Spleen (tissue), 11 donors: ENCODE data around the gene PRKCZ. TPM values are rescaled to one million over a fixed set of nuclear protein-coding genes. Genes with fewer than 3 reads are reported as not detected.

Source experiments
- DNase-seq: peaks from one replicate; pipeline ENCODE4 v3.0.0-alpha.2; 2020
- H3K27ac ChIP-seq, 8 donors: fragments of 200-600 bp; sonication (generic) in 7 of 8; 1 replicate in 4 of 8; 2 replicates in 4 of 8; pipeline versions ENCODE4 v1.5.0 to v1.8.0; 2016 to 2021; ENCODE audit warnings: inconsistent platforms in 4 of 8, mild to moderate bottlenecking in 4 of 8, moderate library complexity in 1 of 8
- H3K27me3 ChIP-seq, 7 donors: fragments of 200-600 bp; sonication (generic) in 6 of 7; replicated peaks in 1 of 7; 1 replicate in 4 of 7; 2 replicates in 3 of 7; pipeline versions ENCODE4 v1.5.0 to v1.8.0; 2016 to 2021; ENCODE audit warnings: inconsistent platforms in 3 of 7, mild to moderate bottlenecking in 1 of 7
- H3K36me3 ChIP-seq, 6 donors: fragments of 200-600 bp; sonication (generic) in 5 of 6; 1 replicate in 4 of 6; 2 replicates in 2 of 6; pipeline versions ENCODE4 v1.5.0 to v1.8.0; 2016 to 2021; ENCODE audit warnings: inconsistent platforms in 2 of 6
- H3K4me1 ChIP-seq, 6 donors: fragments of 200-600 bp; sonication (generic) in 5 of 6; 1 replicate in 3 of 6; 2 replicates in 3 of 6; pipeline versions ENCODE4 v1.5.0 to v1.8.0; 2016 to 2021; ENCODE audit warnings: inconsistent platforms in 3 of 6
- H3K4me3 ChIP-seq, 8 donors: fragments of 200-600 bp; sonication (generic) in 7 of 8; 1 replicate in 4 of 8; 2 replicates in 4 of 8; pipeline versions ENCODE4 v1.5.0 to v1.8.0; 2016 to 2021; ENCODE audit warnings: inconsistent platforms in 4 of 8, mild to moderate bottlenecking in 4 of 8, moderate library complexity in 2 of 8
- H3K9me3 ChIP-seq, 8 donors: fragments of 200-600 bp; sonication (generic) in 7 of 8; 1 replicate in 4 of 8; 2 replicates in 4 of 8; pipeline versions ENCODE4 v1.5.0 to v1.8.0; 2016 to 2021; ENCODE audit warnings: inconsistent platforms in 4 of 8
- CTCF ChIP-seq, 11 experiments: fragments of 200-600 bp in 7 of 11; fragments of 450-650 bp in 4 of 11; sonication (generic) in 4 of 11; IDR thresholded peaks in 8 of 11; conservative IDR thresholded peaks in 3 of 11; 1 replicate in 7 of 11; 2 replicates in 4 of 11; pipeline versions ENCODE4 v1.4.0 to v1.8.0; 2016 to 2021; ENCODE audit warnings: antibody characterized with exemption in 11 of 11, inconsistent platforms in 4 of 11, mild to moderate bottlenecking in 1 of 11
- POLR2A ChIP-seq, 3 donors: fragments of 450-650 bp; IDR thresholded peaks; one replicate each; pipeline ENCODE4 v1.5.1; 2017; ENCODE audit warnings: antibody characterized with exemption in 3 of 3, mild to moderate bottlenecking in 1 of 3
- POLR2AphosphoS5 ChIP-seq, 3 donors: sonication (generic); formaldehyde crosslinking; IDR thresholded peaks; one replicate each; pipeline ENCODE4 v1.5.1; 2017; ENCODE audit warnings: antibody characterized with exemption in 3 of 3
- WGBS, 5 donors: extraction: QIAGEN DNeasy Blood & Tissue Kit in 3 of 5; methylation state at CpG; one replicate each; pipeline versions ENCODE4 v1.1.5 to v1.1.7; 2013 to 2018; 5-methylcytosine and 5-hydroxymethylcytosine counted together
- intact Hi-C: fragments of 100-400 bp; cut with DNase I; formaldehyde crosslinking; loops from one replicate; pipeline ENCODE4 v1.15.0; 2023; ENCODE audit warnings: low total_unique reads
- polyA plus RNA-seq, 3 donors: library from polyadenylated mRNA; stranded (reverse); fragments of 200-250 nt; gene quantifications; one replicate each; pipeline ENCODE4 v1.2.1, GENCODE V29; 2013
- total RNA-seq, 7 donors: library from RNA; depleted of rRNA in 3 of 7; stranded (reverse); fragments of >200 nt in 3 of 7; fragmentation: NEBNext Ultra II Directional in 4 of 7; extraction: Animal tissue kit (Norgen Biotek cat#: 25700) in 4 of 7; gene quantifications; one replicate each; pipeline versions ENCODE4 v1.1.0 to v1.2.1, GENCODE V29; 2016 to 2021
- donor health status: healthy with polysubstance abuse.
- donor health status: DM: no; HTN: no; CAD: no; lungs with moderate emphysema.
- donor health status: DM: no; HTN: no; CAD: no.
- donor health status: Bipolar disorder and iron deficiency.
- donor health status: healthy.
- donor health status: DM: no; HTN: no; CAD: no.
- donor health status: DM: yes; HTN: yes; CAD: no.

PRKCZ gene
- total and polyA plus RNA-seq, 10 donors = 17.6 to 61.8 (median 34.0) TPM

- 85 to 92% (median 90%) methylated on average over 13 to 17 of the region's 17 CpGs for WGBS, 5 donors
- H3K36me3 ChIP-seq = peaks cover 0 to 26% (median 0%) of the 10 kb centered on the region in 6 donors
- H3K27me3 ChIP-seq = no peaks in the 10 kb centered on the region
- peaks cover 2 to 44% (median 17%) of the 10 kb centered on the region in 6 donors for H3K4me1 ChIP-seq
- no peak for DNase-seq
- no peak overlapping the region for H3K27ac ChIP-seq
- intact Hi-C loops = no loop called here
- no peak overlapping the region for H3K4me3 ChIP-seq
- TF ChIP-seq CTCF (IDR thresholded peaks at IDR 0.05 in 8 of 11, conservative IDR thresholded peaks at IDR 0.05 in 3 of 11) = no peak
- TF ChIP-seq POLR2A (IDR thresholded peaks at IDR 0.05) = no peak
- no peak for TF ChIP-seq POLR2AphosphoS5 (IDR thresholded peaks at IDR 0.05)
- H3K9me3 ChIP-seq = peaks cover 0 to 19% (median 13%) of the 10 kb centered on the region in 8 donors
These were observed 45.2 kb downstream of the PRKCZ start for GRCh38 chr1:2095394-2095793.

- 86 to 95% (median 94%) methylated on average over 30 to 34 of the region's 34 CpGs for WGBS, 5 donors
- intact Hi-C loops = no loop called here
- Histone ChIP-seq H3K36me3 (peaks cover 0 to 26% (median 0%) of the 10 kb centered on the region in 6 donors), H3K4me1 (peaks cover 2 to 49% (median 19%) of the 10 kb centered on the region in 6 donors), H3K4me3 (no peak overlapping the region), H3K27ac (no peak overlapping the region), H3K9me3 (peaks cover 0 to 19% (median 13%) of the 10 kb centered on the region in 8 donors), H3K27me3 (no peaks in the 10 kb centered on the region)
- TF ChIP-seq CTCF (IDR thresholded peaks at IDR 0.05 in 8 of 11, conservative IDR thresholded peaks at IDR 0.05 in 3 of 11) = no peak
- no peak for TF ChIP-seq POLR2AphosphoS5 (IDR thresholded peaks at IDR 0.05)
- no peak for TF ChIP-seq POLR2A (IDR thresholded peaks at IDR 0.05)
- no peak for DNase-seq
These were observed 45.9 kb downstream of the PRKCZ start for GRCh38 chr1:2095981-2096736.

GRCh38 chr1:2097386-2098300 is 47.4 kb downstream of the PRKCZ start:
- WGBS, 5 donors = 95 to 98% (median 97%) methylated on average over 16 to 26 of the region's 26 CpGs
- Histone ChIP-seq H3K9me3 (peaks cover 0 to 19% (median 13%) of the 10 kb centered on the region in 8 donors), H3K27ac (peak overlapping the region in 4 of 8 donors; percentile 18 to 45 (median 40)), H3K36me3 (peaks cover 0 to 31% (median 0%) of the 10 kb centered on the region in 6 donors), H3K4me3 (no peak overlapping the region), H3K27me3 (no peaks in the 10 kb centered on the region), H3K4me1 (peaks cover 2 to 42% (median 19%) of the 10 kb centered on the region in 6 donors)
- intact Hi-C loops = no loop called here
- TF ChIP-seq CTCF (IDR thresholded peaks at IDR 0.05 in 8 of 11, conservative IDR thresholded peaks at IDR 0.05 in 3 of 11) = no peak
- TF ChIP-seq POLR2A (IDR thresholded peaks at IDR 0.05) = no peak
- no peak for TF ChIP-seq POLR2AphosphoS5 (IDR thresholded peaks at IDR 0.05)
- no peak for DNase-seq
